ENCODE results near the gene CNTN5. TPM values are rescaled to one million over a fixed set of nuclear protein-coding genes. Genes with fewer than 3 reads are reported as not detected.

The CNTN5 gene
- total RNA-seq, 1 donor from 2014 or later = 1.6 TPM

- Mint-ChIP-seq H3K4me3 (ENCODE audit: unreplicated experiment) (no peak overlapping the region), H3K27ac (ENCODE audit: unreplicated experiment) (no peak overlapping the region), H3K36me3 (ENCODE audit: unreplicated experiment) (no peaks in the 10 kb centered on the region), H3K4me1 (ENCODE audit: low read depth, unreplicated experiment) (no peaks in the 10 kb centered on the region), H3K9me3 (ENCODE audit: unreplicated experiment) (no peaks in the 10 kb centered on the region), H3K27me3 (ENCODE audit: unreplicated experiment) (no peaks in the 10 kb centered on the region)
- TF ChIP-seq, protein P1, sequence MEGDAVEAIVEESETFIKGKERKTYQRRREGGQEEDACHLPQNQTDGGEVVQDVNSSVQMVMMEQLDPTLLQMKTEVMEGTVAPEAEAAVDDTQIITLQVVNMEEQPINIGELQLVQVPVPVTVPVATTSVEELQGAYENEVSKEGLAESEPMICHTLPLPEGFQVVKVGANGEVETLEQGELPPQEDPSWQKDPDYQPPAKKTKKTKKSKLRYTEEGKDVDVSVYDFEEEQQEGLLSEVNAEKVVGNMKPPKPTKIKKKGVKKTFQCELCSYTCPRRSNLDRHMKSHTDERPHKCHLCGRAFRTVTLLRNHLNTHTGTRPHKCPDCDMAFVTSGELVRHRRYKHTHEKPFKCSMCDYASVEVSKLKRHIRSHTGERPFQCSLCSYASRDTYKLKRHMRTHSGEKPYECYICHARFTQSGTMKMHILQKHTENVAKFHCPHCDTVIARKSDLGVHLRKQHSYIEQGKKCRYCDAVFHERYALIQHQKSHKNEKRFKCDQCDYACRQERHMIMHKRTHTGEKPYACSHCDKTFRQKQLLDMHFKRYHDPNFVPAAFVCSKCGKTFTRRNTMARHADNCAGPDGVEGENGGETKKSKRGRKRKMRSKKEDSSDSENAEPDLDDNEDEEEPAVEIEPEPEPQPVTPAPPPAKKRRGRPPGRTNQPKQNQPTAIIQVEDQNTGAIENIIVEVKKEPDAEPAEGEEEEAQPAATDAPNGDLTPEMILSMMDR (IDR thresholded peaks at IDR 0.05; ENCODE audit: partially characterized antibody, unreplicated experiment) = no peak
- no peak for DNase-seq
These were observed 544.6 kb downstream of the CNTN5 start for GRCh38 chr11:99565333-99565732.

GRCh38 chr11:99567334-99567956 is 546.7 kb downstream of the CNTN5 start:
- Mint-ChIP-seq H3K27me3 (ENCODE audit: unreplicated experiment) (no peaks in the 10 kb centered on the region), H3K36me3 (ENCODE audit: unreplicated experiment) (no peaks in the 10 kb centered on the region), H3K4me3 (ENCODE audit: unreplicated experiment) (no peak overlapping the region), H3K9me3 (ENCODE audit: unreplicated experiment) (no peaks in the 10 kb centered on the region), H3K27ac (ENCODE audit: unreplicated experiment) (no peak overlapping the region), H3K4me1 (ENCODE audit: low read depth, unreplicated experiment) (no peaks in the 10 kb centered on the region)
- DNase-seq = no peak
- TF ChIP-seq, protein P1 (IDR thresholded peaks at IDR 0.05; ENCODE audit: partially characterized antibody, unreplicated experiment) = no peak

GRCh38 chr11:99568808-99569207 is 548.1 kb downstream of the CNTN5 start:
- no peaks in the 10 kb centered on the region for H3K36me3 Mint-ChIP-seq (ENCODE audit: unreplicated experiment)
- no peak overlapping the region for H3K27ac Mint-ChIP-seq (ENCODE audit: unreplicated experiment)
- H3K4me1 Mint-ChIP-seq (ENCODE audit: low read depth, unreplicated experiment) = no peaks in the 10 kb centered on the region
- no peak for DNase-seq
- H3K9me3 Mint-ChIP-seq (ENCODE audit: unreplicated experiment) = no peaks in the 10 kb centered on the region
- no peak overlapping the region for H3K4me3 Mint-ChIP-seq (ENCODE audit: unreplicated experiment)
- no peaks in the 10 kb centered on the region for H3K27me3 Mint-ChIP-seq (ENCODE audit: unreplicated experiment)
- TF ChIP-seq, protein P1 (IDR thresholded peaks at IDR 0.05; ENCODE audit: partially characterized antibody, unreplicated experiment) = no peak

GRCh38 chr11:99571094-99571493 is 550.3 kb downstream of the CNTN5 start:
- H3K4me3 Mint-ChIP-seq (ENCODE audit: unreplicated experiment) = no peak overlapping the region
- no peaks in the 10 kb centered on the region for H3K4me1 Mint-ChIP-seq (ENCODE audit: low read depth, unreplicated experiment)
- H3K27ac Mint-ChIP-seq (ENCODE audit: unreplicated experiment) = no peak overlapping the region
- no peaks in the 10 kb centered on the region for H3K9me3 Mint-ChIP-seq (ENCODE audit: unreplicated experiment)
- no peaks in the 10 kb centered on the region for H3K36me3 Mint-ChIP-seq (ENCODE audit: unreplicated experiment)
- no peak for DNase-seq
- TF ChIP-seq, protein P1 (IDR thresholded peaks at IDR 0.05; ENCODE audit: partially characterized antibody, unreplicated experiment) = no peak
- no peaks in the 10 kb centered on the region for H3K27me3 Mint-ChIP-seq (ENCODE audit: unreplicated experiment)

DNA sequence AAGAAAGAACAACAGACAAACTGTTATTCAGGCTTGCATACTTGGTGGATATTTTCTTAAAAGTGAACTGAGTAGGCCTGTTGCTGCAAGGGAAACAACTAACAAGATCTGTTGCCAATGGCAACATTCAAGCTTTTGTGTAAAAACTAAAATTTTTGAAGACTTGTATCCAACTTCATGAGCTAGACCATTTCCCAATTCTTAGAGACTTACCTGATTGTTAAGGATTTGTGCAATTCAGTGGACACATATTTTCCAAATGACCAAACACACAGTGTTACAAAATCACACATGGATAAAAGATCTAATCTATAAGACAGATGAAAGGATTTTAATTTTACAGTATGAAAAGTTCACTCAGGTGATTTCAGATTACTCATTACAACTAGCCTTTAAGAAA is 564.1 kb downstream of the CNTN5 start:
- peaks cover 7% of the 10 kb centered on the region for H3K9me3 Mint-ChIP-seq (ENCODE audit: unreplicated experiment)
- no peaks in the 10 kb centered on the region for H3K4me1 Mint-ChIP-seq (ENCODE audit: low read depth, unreplicated experiment)
- H3K36me3 Mint-ChIP-seq (ENCODE audit: unreplicated experiment) = peaks cover 14% of the 10 kb centered on the region
- DNase-seq = no peak
- no peak overlapping the region for H3K4me3 Mint-ChIP-seq (ENCODE audit: unreplicated experiment)
- TF ChIP-seq, protein P1 (IDR thresholded peaks at IDR 0.05; ENCODE audit: partially characterized antibody, unreplicated experiment) = no peak
- no peak overlapping the region for H3K27ac Mint-ChIP-seq (ENCODE audit: unreplicated experiment)
- peaks cover 2% of the 10 kb centered on the region for H3K27me3 Mint-ChIP-seq (ENCODE audit: unreplicated experiment)
